ENCODE data around the gene TCF12.
"Not testable (repeated sequence)": the region's sequence is repeated elsewhere in the genome, so short reads cannot be mapped to it uniquely, and the experiment has no call there.

TCF12 gene

DNA sequence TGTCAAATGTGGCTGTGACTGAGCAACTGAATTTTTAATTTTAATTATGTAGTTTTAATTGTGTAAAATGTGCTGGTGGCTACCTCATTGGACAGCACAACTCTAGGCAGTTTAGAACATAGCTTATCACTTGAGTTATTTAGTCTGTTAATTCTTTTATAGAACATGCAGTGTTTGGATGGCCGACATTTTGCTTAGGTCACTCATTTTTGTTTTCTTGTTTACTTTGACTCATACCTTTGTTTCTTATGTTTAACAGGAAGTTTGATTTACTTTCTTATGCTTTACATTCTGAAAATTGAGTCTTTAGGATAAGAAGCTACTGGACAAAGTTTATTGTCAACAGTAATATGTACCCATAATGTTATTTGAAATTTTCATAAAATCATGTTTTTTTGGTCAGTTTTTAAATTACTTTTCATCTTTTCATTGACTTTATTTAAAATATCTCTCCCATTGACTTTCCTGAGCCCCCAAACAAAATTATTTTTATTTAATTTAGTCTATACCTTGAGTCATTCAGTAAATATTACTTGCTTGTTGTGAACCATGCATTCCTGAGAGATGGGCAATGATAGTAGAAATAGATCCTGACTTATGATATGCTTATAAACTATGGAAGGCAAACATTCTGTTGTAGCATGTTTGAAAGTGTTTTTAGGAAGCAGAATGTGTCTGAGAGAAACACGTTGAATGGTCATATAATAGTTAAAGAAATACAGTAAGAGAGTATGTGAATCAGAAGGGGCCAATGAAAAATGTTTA is 60.6 kb downstream of the TCF12 start:
- DNase-seq (ENCODE audit: low read depth) = no peak

DNA sequence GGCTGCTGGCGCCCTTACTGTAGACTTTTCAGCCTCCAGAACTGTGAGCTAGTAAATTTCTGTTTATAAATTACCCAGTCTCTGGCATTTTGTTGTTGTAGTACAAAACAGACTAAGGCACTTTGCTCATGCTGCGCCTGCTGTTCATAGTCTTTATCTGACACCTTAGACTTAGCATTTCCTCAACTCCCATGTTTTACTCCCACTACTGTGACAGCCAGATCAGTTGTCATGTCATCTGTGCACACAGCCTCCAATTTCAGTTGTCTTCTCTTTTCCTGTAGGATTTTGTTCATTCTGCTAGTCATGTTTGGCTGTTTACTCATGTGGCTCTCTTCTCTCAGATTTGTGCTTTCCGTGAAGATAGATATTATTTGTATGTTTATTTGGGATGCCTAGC is 62.0 kb downstream of the TCF12 start:
- no peak for DNase-seq (ENCODE audit: low read depth)

DNA sequence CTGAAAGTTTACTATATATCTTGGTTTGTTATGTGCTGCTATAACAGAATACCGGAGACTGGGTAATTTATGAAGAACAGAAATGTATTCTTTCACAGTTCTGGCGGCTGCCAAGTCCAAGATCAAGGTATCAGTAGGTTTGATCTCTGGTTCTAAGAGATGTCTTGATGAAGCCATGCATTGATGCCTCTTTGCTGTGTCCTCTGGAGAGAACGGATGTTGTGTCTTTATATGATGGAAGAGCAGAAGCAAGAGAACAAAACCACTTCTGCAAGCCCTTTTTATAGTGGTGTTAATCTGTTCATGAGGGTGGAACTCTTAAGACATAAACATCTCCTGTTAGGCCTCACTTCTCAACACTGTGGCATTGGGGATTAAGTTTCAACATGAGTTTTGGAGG is 62.7 kb downstream of the TCF12 start:
- DNase-seq (ENCODE audit: low read depth) = no peak

DNA sequence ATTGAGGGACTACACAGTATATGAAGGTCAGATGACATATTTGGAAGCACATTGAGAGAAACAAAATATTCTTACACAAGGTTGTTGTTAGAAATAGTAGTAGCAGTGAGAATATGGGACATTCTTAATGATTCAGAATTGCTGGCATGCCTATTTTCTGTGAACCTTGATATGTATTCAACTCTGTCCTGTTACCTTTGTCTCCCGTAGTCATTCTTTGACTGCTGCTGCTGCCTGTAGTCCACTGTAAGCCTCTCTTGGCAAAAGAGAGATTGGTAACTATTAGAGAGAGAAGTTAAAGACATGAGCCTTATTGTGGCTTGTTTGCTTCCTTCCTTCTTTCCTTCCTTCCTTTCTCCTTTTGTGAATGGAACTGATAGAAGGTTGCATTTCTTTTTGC is 64.5 kb downstream of the TCF12 start:
- DNase-seq (ENCODE audit: low read depth) = no peak

DNA sequence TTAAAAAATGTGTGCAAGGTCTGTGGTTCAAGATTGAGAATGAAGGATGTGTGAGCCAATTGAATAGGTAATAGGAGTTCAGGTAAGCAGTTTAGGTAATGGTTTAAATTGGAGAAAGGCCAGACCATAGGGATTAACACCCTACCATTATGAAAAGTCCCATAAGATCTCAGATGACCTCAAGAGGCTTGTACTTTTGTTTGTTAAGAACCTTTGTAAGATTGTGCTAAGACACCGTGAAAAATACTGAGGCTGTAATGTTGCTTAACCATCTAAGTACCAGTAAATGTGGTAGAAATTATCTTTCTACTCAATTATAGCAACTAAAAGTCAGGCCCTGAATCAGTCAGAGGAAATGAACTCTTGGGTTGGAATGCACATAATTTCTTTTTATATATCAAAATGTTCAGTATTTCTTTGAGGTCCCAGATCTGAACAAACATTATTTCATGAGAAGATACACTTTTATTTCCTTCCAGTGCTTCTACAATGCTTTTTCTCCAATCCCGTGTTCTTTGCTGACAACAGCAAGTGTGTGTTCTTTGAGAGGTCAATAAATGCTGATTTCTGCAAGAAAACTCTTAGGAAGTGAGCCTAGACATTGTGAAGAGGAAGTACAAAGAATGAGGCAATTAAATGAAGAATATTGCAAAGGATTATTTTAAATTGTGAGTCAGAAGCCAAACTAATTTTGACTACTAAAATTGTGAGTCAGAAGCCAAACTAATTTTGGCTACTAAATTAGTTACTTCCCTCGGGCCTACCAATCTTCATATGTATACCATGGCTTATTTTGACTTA is 66.4 kb downstream of the TCF12 start:
- peak; percentile 41 for DNase-seq (ENCODE audit: low read depth)

DNA sequence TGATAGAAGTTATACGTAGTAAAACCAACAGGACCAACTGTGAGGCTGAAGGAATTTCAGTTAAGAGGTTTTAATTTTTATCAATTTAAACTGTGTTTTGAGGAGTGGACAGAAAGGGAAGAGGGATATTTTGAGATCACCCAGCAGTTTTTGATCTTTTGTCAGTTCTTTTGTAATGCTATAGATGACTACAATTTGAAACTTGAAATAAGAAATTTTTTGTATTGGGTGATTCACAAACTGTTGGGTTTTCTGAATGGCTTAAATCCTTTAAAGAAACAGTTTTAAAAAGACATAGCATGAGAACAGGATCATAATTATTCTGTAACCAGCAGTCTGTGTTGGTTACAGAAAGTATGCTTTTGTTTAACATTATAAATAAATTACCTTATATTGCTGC is 67.4 kb downstream of the TCF12 start:
- DNase-seq (ENCODE audit: low read depth) = no peak

DNA sequence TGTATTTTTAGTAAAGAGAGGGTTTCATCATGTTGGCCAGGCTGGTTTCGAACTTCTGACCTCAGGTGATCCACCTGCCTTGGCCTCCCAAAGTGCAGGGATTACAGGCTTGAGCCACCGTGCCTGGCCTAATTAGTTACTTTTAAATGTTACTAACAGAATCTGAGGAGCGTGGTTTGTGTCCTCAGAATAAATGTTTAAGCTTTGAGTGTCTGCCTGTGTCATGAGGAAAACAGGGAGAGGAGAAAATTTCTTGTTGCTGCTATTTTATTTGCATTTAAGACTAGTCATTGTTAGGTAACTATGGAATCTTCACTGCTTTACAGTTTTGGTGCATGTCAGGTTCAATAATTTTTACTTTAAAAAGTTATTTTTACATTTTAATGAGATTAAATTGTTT is 68.8 kb downstream of the TCF12 start:
- no peak for DNase-seq (ENCODE audit: low read depth)

DNA sequence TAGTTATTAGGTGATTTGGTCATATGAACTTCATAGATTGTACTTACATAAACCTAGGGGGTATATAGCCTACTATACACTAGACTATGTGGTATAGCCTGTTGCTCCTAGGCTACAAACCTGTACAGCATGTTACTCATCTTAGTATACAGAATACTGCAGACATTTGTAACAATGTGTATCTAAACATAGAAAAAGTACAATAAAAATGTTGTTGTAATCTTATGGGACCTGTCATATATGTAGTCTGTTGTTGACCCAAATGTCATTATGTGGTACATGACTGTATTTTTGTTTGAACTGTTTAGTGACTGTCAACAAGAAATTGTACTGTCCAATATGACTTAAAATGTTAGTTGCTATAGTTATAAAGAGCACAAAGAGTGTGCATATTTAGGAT is 69.8 kb downstream of the TCF12 start:
- DNase-seq (ENCODE audit: low read depth) = no peak

DNA sequence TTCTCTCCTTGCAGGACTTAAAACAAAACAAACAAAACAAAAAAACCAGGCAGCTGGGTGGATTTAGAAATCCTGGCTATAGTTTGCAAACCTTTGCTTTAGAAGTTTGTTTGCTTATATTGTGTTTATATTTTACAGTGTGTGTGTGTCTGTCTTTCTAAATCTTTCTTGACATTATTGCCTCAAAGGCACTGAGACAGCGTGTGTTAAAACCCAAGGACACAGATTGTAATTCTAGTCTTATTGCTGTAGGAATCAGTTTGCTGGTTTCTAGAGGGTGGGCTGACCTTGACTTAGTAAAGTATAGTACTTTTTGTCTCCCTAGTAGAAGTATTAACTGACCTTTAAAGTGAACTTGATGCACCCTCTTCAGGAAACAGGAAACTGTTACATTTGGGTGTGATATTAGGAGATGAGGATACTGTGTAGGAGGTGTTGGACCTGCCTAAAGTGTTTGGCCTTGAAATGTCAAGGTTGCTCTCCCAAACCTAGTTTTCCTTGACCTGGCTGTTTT is 71.0 kb downstream of the TCF12 start:
- DNase-seq (ENCODE audit: low read depth) = no peak

DNA sequence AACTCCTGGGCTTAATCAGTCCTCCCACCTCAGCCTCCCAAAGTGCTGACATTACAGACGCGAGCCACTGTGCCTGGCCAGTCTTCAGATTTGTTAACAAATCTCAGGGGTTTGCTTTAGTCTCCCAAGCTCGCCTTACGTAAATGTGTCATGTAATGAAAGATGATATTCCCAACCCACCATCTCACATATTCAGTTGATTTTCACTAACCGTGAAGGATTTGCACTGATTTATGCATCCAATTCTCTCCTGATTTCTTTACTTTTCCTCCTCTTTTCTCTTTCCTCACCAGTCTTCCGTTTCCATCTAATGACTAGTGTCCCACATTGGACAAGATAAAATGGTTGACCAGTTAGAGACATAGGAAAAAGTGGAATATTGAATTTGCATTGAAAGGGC is 72.6 kb downstream of the TCF12 start:
- no peak for DNase-seq (ENCODE audit: low read depth)

DNA sequence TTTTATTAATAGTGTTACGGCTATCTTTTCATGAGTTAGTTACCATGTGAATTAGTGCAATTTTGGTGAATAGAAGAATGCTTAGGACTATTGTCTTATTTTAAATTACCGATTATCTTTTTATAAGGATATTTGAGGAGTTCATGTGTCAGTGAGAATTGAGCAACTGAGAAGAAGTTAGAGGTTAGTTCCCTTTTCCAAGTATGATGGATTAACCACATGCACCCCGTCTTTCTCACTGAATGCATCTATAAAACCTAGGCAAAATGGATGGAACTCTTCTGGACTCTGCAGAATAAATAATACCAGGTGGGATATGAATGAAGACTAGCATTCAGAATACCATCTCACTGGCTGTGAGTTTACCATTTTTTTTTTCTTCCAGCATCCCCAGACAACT is 74.3 kb downstream of the TCF12 start:
- DNase-seq (ENCODE audit: low read depth) = no peak

DNA sequence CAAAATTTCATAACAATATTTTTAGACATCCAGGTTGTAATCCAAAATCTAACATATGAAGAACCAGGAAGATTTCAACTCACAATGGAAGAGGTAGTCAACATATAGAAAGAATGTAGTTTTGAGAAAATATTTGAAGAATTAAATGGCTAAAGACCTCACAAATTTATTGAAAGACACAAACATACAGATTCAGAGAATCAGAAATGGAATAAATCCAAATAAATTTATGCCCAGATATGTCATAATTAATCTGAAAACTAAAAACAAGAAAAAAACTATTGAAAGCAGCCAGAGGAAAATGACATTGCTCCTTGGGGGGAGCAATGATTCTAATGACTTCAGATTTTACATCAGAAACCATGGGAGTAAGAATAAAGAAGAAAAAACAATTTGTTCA is 75.8 kb downstream of the TCF12 start:
- DNase-seq (ENCODE audit: low read depth) = no peak

DNA sequence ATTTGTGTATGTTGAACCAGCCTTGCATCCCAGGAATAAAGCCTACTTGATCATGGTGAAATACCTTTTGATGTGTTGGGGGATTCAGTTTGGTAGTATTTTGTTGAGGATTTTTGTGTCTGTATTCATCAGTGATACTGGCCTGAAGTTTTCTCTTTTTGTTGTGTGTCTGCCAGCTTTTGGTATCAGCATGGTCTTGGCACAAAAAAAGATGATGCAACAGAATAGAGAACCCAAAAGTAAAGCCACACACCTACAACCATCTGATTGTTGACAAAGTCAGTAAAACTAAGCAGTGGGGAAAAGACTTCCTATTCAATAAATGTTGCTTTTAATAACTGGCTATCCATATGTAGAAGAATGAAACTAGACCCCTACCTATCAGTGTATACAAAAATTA is 77.6 kb downstream of the TCF12 start:
- no peak for DNase-seq (ENCODE audit: low read depth)

DNA sequence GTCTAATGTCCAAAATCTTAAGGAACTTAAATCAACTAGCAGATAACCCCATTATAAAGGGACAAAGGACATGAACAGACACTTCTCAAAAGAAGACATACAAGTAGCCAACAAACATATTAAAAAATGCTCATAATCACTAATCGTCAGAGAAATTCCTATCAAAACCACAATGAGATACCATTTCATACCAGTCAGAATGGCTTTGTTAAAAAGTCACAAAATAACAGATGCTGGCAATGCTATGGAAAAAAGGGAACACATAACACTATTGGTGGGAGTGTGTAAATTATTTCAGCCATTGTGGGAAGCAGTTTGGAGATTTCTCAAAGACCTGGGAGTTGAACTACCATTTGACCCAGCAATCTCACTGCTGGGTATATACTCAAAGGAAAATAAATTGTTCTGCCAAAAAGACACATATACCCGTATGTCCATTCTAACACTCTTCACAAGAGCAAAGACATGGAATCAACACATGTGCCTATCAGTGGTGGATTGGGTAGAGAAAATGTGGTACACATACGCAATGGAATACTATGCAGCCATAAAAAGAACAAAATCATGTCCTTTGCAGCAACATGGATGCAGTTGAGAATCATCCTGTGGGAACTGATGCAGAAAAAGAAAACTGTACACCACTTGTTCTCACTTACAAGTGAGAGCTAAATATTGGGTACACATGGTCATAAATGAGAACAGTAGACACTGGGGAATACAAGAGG is 78.5 kb downstream of the TCF12 start:
- peak; percentile 23 for DNase-seq (ENCODE audit: low read depth)

DNA sequence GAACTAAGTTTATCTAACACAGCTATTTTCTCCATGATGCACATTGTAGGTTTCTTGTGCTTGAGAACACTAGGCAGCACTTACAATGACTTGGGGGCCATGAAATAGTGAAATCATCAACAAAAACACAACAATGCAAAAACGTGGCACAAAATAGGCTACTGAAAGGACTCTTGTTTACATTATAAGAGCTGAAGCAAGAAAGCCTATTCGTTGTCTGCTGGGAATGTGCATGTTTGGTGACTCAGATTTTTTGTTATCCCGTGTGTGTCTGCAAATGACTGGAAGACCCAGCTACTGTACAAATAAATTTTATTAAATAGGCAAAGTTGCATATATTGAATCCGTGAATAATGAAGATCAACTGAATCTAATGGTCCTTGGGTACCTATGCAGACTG is 85.0 kb downstream of the TCF12 start:
- peak; percentile 64 for DNase-seq (ENCODE audit: low read depth)

DNA sequence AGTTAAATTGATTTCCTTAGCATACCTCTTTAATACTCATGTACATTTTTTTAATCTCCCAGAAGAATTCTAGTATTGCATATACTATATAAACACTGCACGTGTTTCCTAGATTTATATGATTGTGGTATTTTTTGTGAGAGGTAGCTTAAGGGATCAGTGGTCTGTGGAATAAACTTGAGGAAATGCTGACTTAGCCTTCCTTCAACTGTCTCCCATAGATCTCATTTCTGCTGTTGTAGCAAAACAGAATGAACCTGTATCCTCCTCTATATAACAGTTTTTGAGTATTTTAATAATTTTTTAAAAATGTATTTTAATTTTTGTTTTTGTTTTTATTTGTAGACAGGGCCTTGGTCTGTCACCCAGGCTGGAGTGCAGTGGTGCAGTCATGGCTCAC is 86.8 kb downstream of the TCF12 start:
- DNase-seq (ENCODE audit: low read depth) = no peak

DNA sequence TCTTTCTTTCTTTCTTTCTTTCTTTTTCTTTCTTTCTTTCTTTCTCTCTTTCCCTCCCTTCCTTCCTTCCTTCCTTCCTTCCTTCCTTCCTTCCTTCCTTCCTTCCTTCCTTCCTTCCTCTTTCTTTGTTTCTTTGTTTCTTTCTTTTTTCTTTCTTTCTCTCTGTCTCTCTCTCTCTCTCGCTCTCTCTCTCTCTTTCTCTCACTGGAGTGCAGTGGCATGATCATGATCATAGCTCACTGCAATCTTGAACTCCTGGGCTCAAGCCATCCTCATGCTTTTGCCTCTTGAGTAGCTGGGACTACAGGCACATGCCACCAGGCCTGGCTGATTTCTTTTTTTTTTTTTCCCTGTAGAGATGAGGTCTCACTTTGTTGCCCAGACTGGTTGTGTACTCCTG is 89.4 kb downstream of the TCF12 start:
- not testable (repeated sequence) for DNase-seq (ENCODE audit: low read depth)

DNA sequence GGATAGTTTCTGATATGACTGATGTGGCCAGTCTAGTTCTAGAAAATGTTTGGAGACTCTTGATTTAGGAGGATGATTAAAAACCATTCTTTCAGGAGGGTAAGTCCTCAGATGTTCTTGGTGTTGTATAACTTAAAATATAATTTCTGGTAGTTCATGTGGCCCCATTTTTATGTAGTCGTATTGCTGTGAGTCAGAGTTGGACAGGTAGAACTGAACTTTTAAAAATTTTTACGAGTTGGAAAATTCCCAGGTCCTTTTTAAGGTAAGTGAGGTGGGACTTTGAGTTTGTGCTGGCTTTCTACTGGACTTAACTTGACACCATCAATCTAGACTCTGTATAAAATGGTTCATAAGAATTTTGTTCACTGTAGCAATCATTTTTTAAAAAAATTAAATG is 92.3 kb downstream of the TCF12 start:
- no peak for DNase-seq (ENCODE audit: low read depth)

DNA sequence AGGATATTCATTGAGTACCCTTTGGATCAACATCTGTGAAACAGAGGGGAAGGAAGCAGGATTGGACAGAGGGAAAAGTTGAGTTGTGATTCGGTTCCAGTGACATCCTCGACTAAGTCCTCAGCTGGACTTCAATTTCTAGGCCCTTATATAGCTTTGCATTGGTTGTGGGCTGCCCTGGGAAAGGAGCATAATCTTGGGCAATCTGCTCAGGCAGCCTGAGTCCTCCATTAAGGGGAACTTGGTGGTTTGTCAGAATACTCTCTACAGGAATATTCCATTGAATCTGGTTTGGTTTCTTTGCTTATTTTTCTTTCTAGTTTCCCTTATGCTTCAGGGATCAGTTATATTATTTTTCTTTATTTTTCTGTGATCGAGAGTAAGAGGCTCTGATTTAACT is 94.1 kb downstream of the TCF12 start:
- DNase-seq (ENCODE audit: low read depth) = no peak

DNA sequence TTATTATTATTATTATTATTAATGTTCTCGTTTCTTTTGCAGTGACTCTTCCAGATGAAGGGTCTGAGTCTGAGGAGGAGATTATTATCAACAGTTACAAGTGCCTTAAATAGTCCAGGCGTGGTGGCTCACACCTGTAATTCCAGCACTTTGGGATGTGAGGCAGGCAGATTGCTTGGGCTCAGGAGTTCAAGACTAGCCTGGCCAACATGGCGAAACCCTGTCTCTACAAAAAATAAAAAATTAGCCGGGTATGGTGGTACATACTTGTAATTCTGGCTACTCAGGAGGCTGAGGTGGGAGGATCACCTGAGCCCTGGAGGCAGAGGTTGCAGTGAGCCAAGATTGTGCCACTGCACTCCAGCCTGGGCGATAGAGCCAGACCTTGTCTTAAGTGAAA is 96.5 kb downstream of the TCF12 start:
- DNase-seq (ENCODE audit: low read depth) = not testable (repeated sequence)

DNA sequence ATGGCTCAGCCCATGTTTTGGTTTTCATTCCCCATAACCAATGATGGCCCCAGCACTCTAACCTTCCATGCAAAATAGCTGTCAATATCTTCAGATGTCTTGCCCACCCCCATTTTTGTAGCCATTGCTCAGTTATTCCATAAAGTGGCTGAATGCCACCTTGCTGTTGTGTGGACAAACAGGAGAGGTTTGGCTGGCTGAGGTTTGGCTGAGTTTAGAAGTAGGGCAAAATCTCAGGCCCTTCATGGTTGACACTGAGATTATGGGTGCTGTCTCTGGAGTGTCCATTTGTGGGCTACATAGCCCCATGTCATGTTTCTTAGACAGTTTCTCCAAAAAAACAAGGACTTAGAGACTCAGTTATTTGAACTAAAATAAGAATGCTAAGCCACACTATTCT is 96.9 kb downstream of the TCF12 start:
- DNase-seq (ENCODE audit: low read depth) = no peak

DNA sequence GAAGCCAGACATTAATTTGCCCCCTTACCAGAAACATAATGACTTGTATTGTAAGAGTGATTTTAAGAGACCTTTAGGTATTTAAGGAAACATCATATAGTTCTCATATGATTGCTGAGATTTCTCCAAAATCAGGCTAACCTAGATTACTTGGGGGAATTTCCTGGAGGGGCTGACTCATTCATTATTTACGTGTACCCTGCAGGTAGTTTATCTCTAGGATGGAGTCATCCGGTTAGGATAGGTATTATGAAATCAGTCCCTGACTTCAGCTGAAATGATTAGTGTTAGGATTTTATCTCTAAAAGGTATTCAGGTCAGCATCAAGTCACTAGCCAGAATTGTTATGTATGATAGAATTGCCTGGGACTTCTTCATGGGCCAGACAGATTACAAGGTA is 97.5 kb downstream of the TCF12 start:
- DNase-seq (ENCODE audit: low read depth) = no peak

DNA sequence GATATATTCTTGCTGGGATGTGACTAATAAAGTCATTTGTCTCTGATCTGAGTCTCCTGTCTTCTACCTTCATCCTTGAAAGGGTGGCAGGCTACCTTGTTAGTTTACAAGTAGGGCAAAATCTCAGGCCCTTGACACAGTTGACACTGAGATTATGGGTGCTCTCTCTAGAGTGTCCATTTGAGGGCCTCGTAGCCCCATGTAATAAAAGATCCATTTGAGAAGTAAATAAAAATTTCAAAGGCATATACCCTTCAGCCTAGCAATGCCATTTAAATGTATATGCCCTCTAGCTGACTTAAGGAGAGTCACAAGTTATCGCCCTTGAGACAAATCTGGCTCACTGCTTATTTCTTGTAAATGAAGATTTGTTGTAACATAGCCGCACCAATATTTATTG is 98.6 kb downstream of the TCF12 start:
- DNase-seq (ENCODE audit: low read depth) = no peak

Measured in GM04503 (cell line).